Left ventricle myocardium inferior (tissue), 1 donor: ENCODE results near the gene TRIML1. TPM values are rescaled to one million over a fixed set of nuclear protein-coding genes. Genes with fewer than 3 reads are reported as not detected.

ENCODE experiments used
- DNase-seq: peaks from one replicate; pipeline ENCODE4 v3.0.0-alpha.2; 2020
- H3K27ac ChIP-seq: fragments of 200-600 bp; replicated peaks from 2 replicates; pipeline ENCODE4 v1.8.0; 2021
- H3K27me3 ChIP-seq: fragments of 200-600 bp; 2 replicates; pipeline ENCODE4 v1.8.0; 2021; ENCODE audit warnings: low read depth
- H3K36me3 ChIP-seq: fragments of 200-600 bp; 2 replicates; pipeline ENCODE4 v1.8.0; 2021
- H3K4me1 ChIP-seq: fragments of 200-600 bp; 2 replicates; pipeline ENCODE4 v1.8.0; 2021
- H3K4me3 ChIP-seq: fragments of 200-600 bp; 2 replicates; pipeline ENCODE4 v1.8.0; 2021; ENCODE audit warnings: mild to moderate bottlenecking, moderate library complexity
- H3K9me3 ChIP-seq: fragments of 200-600 bp; replicated peaks from 2 replicates; pipeline ENCODE4 v1.8.0; 2021
- intact Hi-C: fragments of 100-400 bp; cut with micrococcal nuclease; formaldehyde crosslinking; loops from one replicate; pipeline ENCODE4 v1.11.0; 2022
- total RNA-seq: library from RNA; stranded (reverse); fragmentation: NEBNext Ultra II Directional; extraction: Animal tissue kit (Norgen Biotek cat#: 25700); gene quantifications from one replicate; pipeline ENCODE4 v1.2.1, GENCODE V29; 2021
- TF ChIP-seq, protein P1 (sequence below): fragments of 200-600 bp; IDR thresholded peaks from 2 replicates; pipeline ENCODE4 v1.8.0; 2021; ENCODE audit warnings: antibody characterized with exemption, mild to moderate bottlenecking, borderline replicate concordance
- donor health status: DM: no; HTN: yes; CAD: no; lungs with severe emphysema.

Gene TRIML1
- total RNA-seq, 1 donor from 2014 or later: not detected

- Histone ChIP-seq H3K4me1 (no peaks in the 10 kb centered on the region), H3K27me3 (peaks cover 2% of the 10 kb centered on the region), H3K36me3 (no peaks in the 10 kb centered on the region), H3K27ac (no peak overlapping the region), H3K4me3 (no peak overlapping the region), H3K9me3 (peaks cover 12% of the 10 kb centered on the region)
- intact Hi-C loops: no loop called here
- no peak for DNase-seq
- TF ChIP-seq, protein P1, sequence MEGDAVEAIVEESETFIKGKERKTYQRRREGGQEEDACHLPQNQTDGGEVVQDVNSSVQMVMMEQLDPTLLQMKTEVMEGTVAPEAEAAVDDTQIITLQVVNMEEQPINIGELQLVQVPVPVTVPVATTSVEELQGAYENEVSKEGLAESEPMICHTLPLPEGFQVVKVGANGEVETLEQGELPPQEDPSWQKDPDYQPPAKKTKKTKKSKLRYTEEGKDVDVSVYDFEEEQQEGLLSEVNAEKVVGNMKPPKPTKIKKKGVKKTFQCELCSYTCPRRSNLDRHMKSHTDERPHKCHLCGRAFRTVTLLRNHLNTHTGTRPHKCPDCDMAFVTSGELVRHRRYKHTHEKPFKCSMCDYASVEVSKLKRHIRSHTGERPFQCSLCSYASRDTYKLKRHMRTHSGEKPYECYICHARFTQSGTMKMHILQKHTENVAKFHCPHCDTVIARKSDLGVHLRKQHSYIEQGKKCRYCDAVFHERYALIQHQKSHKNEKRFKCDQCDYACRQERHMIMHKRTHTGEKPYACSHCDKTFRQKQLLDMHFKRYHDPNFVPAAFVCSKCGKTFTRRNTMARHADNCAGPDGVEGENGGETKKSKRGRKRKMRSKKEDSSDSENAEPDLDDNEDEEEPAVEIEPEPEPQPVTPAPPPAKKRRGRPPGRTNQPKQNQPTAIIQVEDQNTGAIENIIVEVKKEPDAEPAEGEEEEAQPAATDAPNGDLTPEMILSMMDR: no peak
Observed at GRCh38 chr4:188187106-188187505, 47.9 kb downstream of the TRIML1 start.

GRCh38 chr4:188190461-188190860 is 51.2 kb downstream of the TRIML1 start:
- Histone ChIP-seq H3K27ac (no peak overlapping the region), H3K9me3 (no peaks in the 10 kb centered on the region), H3K27me3 (peaks cover 14% of the 10 kb centered on the region), H3K4me3 (no peak overlapping the region), H3K4me1 (no peaks in the 10 kb centered on the region), H3K36me3 (no peaks in the 10 kb centered on the region)
- no peak for DNase-seq
- TF ChIP-seq, protein P1: no peak
- intact Hi-C loops: no loop called here

DNA sequence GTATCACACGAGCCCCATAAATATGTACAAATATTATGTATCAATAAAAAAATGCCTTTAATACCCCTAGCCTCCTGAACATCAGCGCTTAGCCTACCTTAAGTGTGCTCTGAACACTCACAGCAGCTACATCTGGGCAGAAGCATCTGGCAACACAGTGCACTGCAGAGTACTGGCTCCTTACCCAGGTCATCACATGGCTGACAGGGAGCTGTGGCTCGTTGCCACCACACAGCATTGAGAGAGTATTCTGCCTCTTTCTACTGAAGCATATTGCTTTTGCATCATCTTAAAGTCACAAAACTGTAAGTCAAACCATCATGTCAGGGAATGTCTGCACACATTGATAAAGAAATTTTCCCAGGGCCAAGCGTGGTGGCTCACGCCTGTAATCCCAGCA is 55.2 kb downstream of the TRIML1 start:
- no peak overlapping the region for H3K27ac ChIP-seq
- H3K27me3 ChIP-seq: peaks cover 33% of the 10 kb centered on the region
- DNase-seq: no peak
- no peak overlapping the region for H3K4me3 ChIP-seq
- H3K4me1 ChIP-seq: no peaks in the 10 kb centered on the region
- intact Hi-C loops: no loop called here
- H3K9me3 ChIP-seq: peaks cover 3% of the 10 kb centered on the region
- no peaks in the 10 kb centered on the region for H3K36me3 ChIP-seq
- TF ChIP-seq, protein P1: no peak

DNA sequence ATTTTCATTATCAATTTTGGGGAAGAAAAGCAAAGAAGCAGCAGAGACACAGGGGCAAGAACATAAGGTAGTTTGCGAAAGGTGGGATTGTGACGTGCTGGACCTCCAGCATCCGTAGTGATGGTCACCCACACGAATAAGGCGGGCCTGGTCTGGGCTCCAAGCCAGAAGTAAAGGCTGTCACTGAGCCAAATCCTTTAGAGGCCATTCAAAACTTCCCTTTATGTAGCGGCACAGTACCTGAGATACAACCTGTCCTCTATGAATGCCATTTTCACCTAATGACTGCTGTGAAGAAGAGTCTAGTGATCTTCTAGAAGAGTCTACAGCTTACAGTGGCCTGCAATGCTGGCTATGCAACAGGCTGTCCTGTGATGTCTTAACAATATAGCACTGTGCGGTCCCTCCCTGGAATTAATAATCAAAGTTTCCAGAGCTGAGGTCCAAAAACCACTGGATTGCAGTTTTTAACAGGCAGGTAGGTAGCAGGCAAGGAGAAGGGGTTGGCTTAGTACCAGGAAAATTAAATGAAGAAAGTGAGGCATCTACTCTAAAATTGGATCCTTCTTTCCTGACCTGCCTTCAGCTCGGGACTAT is 56.2 kb downstream of the TRIML1 start:
- no peak overlapping the region for H3K27ac ChIP-seq
- peaks cover 33% of the 10 kb centered on the region for H3K27me3 ChIP-seq
- no peaks in the 10 kb centered on the region for H3K36me3 ChIP-seq
- DNase-seq: no peak
- TF ChIP-seq, protein P1: no peak
- H3K4me3 ChIP-seq: no peak overlapping the region
- H3K9me3 ChIP-seq: peaks cover 3% of the 10 kb centered on the region
- intact Hi-C loops: no loop called here
- no peaks in the 10 kb centered on the region for H3K4me1 ChIP-seq

DNA sequence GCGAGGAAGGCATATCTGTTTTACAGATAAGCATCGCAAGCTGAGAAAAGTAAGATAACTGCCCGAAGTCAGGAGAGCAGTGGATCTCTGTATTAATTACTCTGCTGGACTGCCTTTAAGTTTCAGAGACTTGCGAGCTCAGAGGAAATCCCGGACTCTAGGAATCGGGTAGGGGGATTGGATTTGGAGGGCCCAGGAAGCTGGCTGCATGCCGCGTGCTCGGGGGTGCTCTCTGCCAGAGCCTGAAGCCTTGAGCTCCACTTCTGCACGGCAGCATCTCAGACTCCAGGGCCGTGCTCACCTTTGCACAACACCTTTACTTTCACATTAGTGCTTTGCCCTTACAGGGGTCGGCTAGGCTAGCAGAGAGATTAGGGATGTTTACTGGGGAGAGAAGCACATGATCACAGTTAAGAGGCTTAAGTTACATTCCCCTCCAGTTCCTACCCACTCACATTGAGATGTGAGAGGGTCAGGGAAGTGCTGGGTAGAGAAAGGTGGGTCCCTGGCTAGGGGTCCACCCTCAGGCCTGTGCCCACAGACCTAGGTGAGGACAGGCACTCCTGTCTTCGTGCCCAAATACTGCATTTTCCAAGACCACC is 57.0 kb downstream of the TRIML1 start:
- no peaks in the 10 kb centered on the region for H3K36me3 ChIP-seq
- intact Hi-C loops: no loop called here
- H3K4me1 ChIP-seq: no peaks in the 10 kb centered on the region
- H3K4me3 ChIP-seq: no peak overlapping the region
- TF ChIP-seq, protein P1: no peak
- peaks cover 33% of the 10 kb centered on the region for H3K27me3 ChIP-seq
- peaks cover 3% of the 10 kb centered on the region for H3K9me3 ChIP-seq
- H3K27ac ChIP-seq: no peak overlapping the region
- DNase-seq: no peak

Other genes starting within 250 kb of the TRIML1 start
- not detected for gene ZFP42, start 143.7 kb upstream of the TRIML1 start, total RNA-seq
- gene TRIML2, start 29.8 kb upstream of the TRIML1 start, total RNA-seq: not detected